Activated gamma-delta T cell (primary cell): ENCODE data around the gene ANP32E.

Source experiments
- DNase-seq: peaks from one replicate; lab custom pipeline; 2025; lab: John Stamatoyannopoulos, UW

Gene ANP32E

DNA sequence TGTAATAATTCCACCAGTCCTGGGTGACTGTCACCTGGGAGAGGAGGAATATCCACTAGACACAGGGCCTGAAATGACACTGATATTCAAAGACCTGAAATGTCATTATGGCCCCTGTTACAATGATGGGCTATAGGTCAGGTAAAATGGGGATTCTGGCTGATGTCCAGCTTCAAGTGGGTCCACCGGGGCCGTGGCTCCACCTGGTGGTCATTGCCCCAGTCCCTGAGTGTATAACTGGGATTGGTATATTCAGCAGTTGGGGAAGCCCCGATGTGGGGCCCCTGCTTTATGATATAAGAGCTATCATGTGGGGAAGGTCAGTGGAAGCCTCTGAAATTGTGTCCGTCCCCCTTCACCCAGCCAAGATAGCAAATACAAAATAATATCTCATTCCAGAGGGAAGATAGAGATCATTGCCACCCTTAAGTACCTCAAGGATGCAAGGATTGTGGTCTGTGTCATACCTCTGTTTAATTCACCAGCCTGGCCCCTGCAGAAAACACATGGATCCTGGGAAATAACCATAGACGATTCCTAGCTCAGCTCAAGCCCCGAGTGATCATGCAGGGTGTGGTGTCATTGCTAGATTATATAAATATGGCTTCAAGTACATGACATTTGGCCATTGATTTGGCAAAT, 66.8 kb downstream of the ANP32E start:
- peak; percentile 20 for DNase-seq
